Keratinocyte (primary cell): ENCODE data around the gene TRIM47. TPM values are rescaled to one million over a fixed set of nuclear protein-coding genes. Genes with fewer than 3 reads are reported as not detected.

Experiments used
- DNase-seq: peaks from one replicate; pipeline ENCODE4 v3.0.0-alpha.2; 2011; ENCODE audit warnings: low read depth, missing footprints, low spot score
- FAIRE-seq: peaks from 2 replicates; lab custom pipeline; 2011; peaks lifted over from hg19 to GRCh38; lab: Jason Lieb, UNC
- H2AFZ ChIP-seq: 2 replicates; pipeline ENCODE4 v1.6.0; 2012; ENCODE audit warnings: low read length, control low read depth, inconsistent platforms; ENCODE audit not compliant: control insufficient read depth
- H3K27ac ChIP-seq: 2 replicates; pipeline ENCODE4 v1.5.1; 2011; ENCODE audit warnings: low read length; ENCODE audit not compliant: control insufficient read depth, insufficient read depth
- H3K27me3 ChIP-seq: 3 replicates; pipeline ENCODE4 v1.6.0; 2011; ENCODE audit warnings: low read length; ENCODE audit not compliant: control insufficient read depth, insufficient read depth; ENCODE audit errors: extremely low read depth
- H3K36me3 ChIP-seq, 2 experiments: 2 replicates in 1 of 2; 3 replicates in 1 of 2; pipeline ENCODE4 v1.5.1; 2011; ENCODE audit warnings: low read length in 2 of 2, mild to moderate bottlenecking in 1 of 2; ENCODE audit not compliant: control insufficient read depth in 2 of 2, insufficient read depth in 2 of 2; ENCODE audit errors: extremely low read depth in 1 of 2
- H3K4me1 ChIP-seq: 3 replicates; pipeline ENCODE4 v1.5.1; 2011; ENCODE audit warnings: low read length; ENCODE audit not compliant: control insufficient read depth, insufficient read depth; ENCODE audit errors: extremely low read depth
- H3K4me2 ChIP-seq: 3 replicates; pipeline ENCODE4 v1.6.0; 2011; ENCODE audit warnings: low read depth, low read length; ENCODE audit not compliant: control insufficient read depth, insufficient read depth; ENCODE audit errors: extremely low read depth
- H3K4me3 ChIP-seq, 3 experiments: fragments of 200-600 bp in 1 of 3; sonication (generic) in 1 of 3; 2 replicates in 2 of 3; 3 replicates in 1 of 3; pipeline ENCODE4 v1.5.1; 2011 to 2016; ENCODE audit warnings: low read length in 3 of 3, mild to moderate bottlenecking in 3 of 3, control low read depth in 2 of 3, inconsistent platforms in 1 of 3, low read depth in 1 of 3, mixed read lengths in 1 of 3, mixed run types in 1 of 3, moderate library complexity in 1 of 3; ENCODE audit not compliant: control insufficient read depth in 2 of 3, insufficient read depth in 2 of 3; ENCODE audit errors: extremely low read depth in 1 of 3
- H3K79me2 ChIP-seq: 2 replicates; pipeline ENCODE4 v1.6.0; 2012; ENCODE audit warnings: low read length; ENCODE audit not compliant: control insufficient read depth, insufficient read depth
- H3K9ac ChIP-seq: 3 replicates; pipeline ENCODE4 v1.6.0; 2011; ENCODE audit warnings: low read length; ENCODE audit not compliant: control insufficient read depth, insufficient read depth; ENCODE audit errors: extremely low read depth
- H3K9me1 ChIP-seq: 3 replicates; pipeline ENCODE4 v1.6.0; 2011; ENCODE audit warnings: low read length; ENCODE audit not compliant: control insufficient read depth, insufficient read depth; ENCODE audit errors: extremely low read depth
- H3K9me3 ChIP-seq: 2 replicates; pipeline ENCODE4 v1.5.1; 2012; ENCODE audit warnings: low read depth, low read length; ENCODE audit not compliant: control insufficient read depth
- H4K20me1 ChIP-seq: 3 replicates; pipeline ENCODE4 v1.6.0; 2011; ENCODE audit warnings: low read length; ENCODE audit not compliant: control insufficient read depth, insufficient read depth; ENCODE audit errors: extremely low read depth
- CTCF ChIP-seq, 3 experiments: IDR thresholded peaks in 1 of 3; conservative IDR thresholded peaks in 1 of 3; optimal IDR thresholded peaks in 1 of 3; 2 replicates in 2 of 3; 3 replicates in 1 of 3; pipeline versions ENCODE3 to v1.5.1; 2011; ENCODE audit warnings: low read length in 3 of 3, mild to moderate bottlenecking in 3 of 3, moderate library complexity in 2 of 3, control low read depth in 1 of 3, inconsistent platforms in 1 of 3; ENCODE audit not compliant: insufficient read depth in 2 of 3; ENCODE audit errors: extremely low read depth in 1 of 3
- EZH2 ChIP-seq: IDR thresholded peaks from one replicate; pipeline ENCODE4 v1.6.1; 2012; ENCODE audit warnings: inconsistent platforms, mild to moderate bottlenecking, low read length, moderate library complexity
- dilution Hi-C: fragments of 300-500 bp; cut with MboI; formaldehyde crosslinking; loops from one replicate; pipeline ENCODE4 v1.7.0; 2020; ENCODE audit warnings: low sequenced_read_pairs; ENCODE audit not compliant: extremely low pct_ligation_motif_present
- polyA plus RNA-seq, 5 experiments: library from polyadenylated mRNA; depleted of rRNA in 3 of 5; stranded (reverse) in 3 of 5; stranded (forward) in 1 of 5; unstranded in 1 of 5; fragments of >200 nt; gene quantifications; 1 replicate in 1 of 5; 2 replicates in 3 of 5; 3 replicates in 1 of 5; pipeline versions ENCODE4 v1.2.1 to v1.2.3, GENCODE V29; 2011 to 2012; ENCODE audit warnings: missing spikeins in 2 of 5, low read depth in 1 of 5, low replicate concordance in 1 of 5

Gene TRIM47
- polyA plus RNA-seq, 1 donor (not counting 4 experiments of a cell fraction or from before 2014, with no cell fraction given): 9.4 TPM

GRCh38 chr17:75825149-75825552 is 53.2 kb downstream of the TRIM47 start:
- H3K27me3 ChIP-seq: no peaks in the 10 kb centered on the region
- H4K20me1 ChIP-seq: no peaks in the 10 kb centered on the region
- no peaks in the 10 kb centered on the region for H3K79me2 ChIP-seq
- no peak overlapping the region for H3K4me3 ChIP-seq
- DNase-seq (no peak), FAIRE-seq (no peak)
- H3K9me3 ChIP-seq: no peaks in the 10 kb centered on the region
- no peak overlapping the region for H3K27ac ChIP-seq
- no peak overlapping the region for H3K9ac ChIP-seq
- no peak overlapping the region for H2AFZ ChIP-seq
- no peaks in the 10 kb centered on the region for H3K9me1 ChIP-seq
- dilution Hi-C loops: no loop called here
- peaks cover 11% of the 10 kb centered on the region in 2 experiments for H3K36me3 ChIP-seq
- no peak overlapping the region for H3K4me2 ChIP-seq
- TF ChIP-seq CTCF (optimal IDR thresholded peaks at IDR 0.05 in 1 of 3, IDR thresholded peaks at IDR 0.05 in 1 of 3, conservative IDR thresholded peaks at IDR 0.05 in 1 of 3; ENCODE audit: extremely low read depth in 1 of 3, insufficient read depth in 2 of 3, low read length in 3 of 3) (no peak), EZH2 (no peak)
- peaks cover 5% of the 10 kb centered on the region for H3K4me1 ChIP-seq

GRCh38 chr17:75824666-75825065 is 53.7 kb downstream of the TRIM47 start:
- TF ChIP-seq CTCF (optimal IDR thresholded peaks at IDR 0.05 in 1 of 3, IDR thresholded peaks at IDR 0.05 in 1 of 3, conservative IDR thresholded peaks at IDR 0.05 in 1 of 3; ENCODE audit: extremely low read depth in 1 of 3, insufficient read depth in 2 of 3, low read length in 3 of 3): no peak
- no peak for TF ChIP-seq EZH2
- Histone ChIP-seq H3K36me3 (peaks cover 11% of the 10 kb centered on the region in 2 experiments), H3K9me3 (no peaks in the 10 kb centered on the region), H3K9ac (no peak overlapping the region), H3K9me1 (no peaks in the 10 kb centered on the region), H3K4me2 (no peak overlapping the region), H4K20me1 (no peaks in the 10 kb centered on the region), H3K27me3 (no peaks in the 10 kb centered on the region), H3K4me3 (no peak overlapping the region), H3K27ac (no peak overlapping the region), H2AFZ (no peak overlapping the region), H3K79me2 (no peaks in the 10 kb centered on the region), H3K4me1 (peaks cover 10% of the 10 kb centered on the region)
- dilution Hi-C loops: no loop called here
- no peak for DNase-seq
- no peak for FAIRE-seq

Other genes starting within 250 kb of the TRIM47 start
- gene SMIM5, start 245.1 kb downstream of the TRIM47 start, polyA plus RNA-seq: 0.15 to 0.59 TPM (median 0.24 TPM) in 3 replicates
- gene RECQL5, start 211.4 kb downstream of the TRIM47 start, polyA plus RNA-seq: 11.9 to 15.8 TPM (median 12.9 TPM) in 3 replicates
- gene SAP30BP, start 211.2 kb downstream of the TRIM47 start, polyA plus RNA-seq: 99.0 to 103 TPM (median 101 TPM) in 3 replicates
- 761 to 1,084 TPM (median 1,039 TPM) in 3 replicates for gene ITGB4, start 157.1 kb downstream of the TRIM47 start, polyA plus RNA-seq
- gene GALK1, start 113.4 kb downstream of the TRIM47 start, polyA plus RNA-seq: 1.1 to 5.2 TPM (median 1.3 TPM) in 3 replicates
- 10.4 to 13.0 TPM (median 10.9 TPM) in 3 replicates for gene UNK, start 93.8 kb downstream of the TRIM47 start, polyA plus RNA-seq
- gene UNC13D, start 34.2 kb downstream of the TRIM47 start, polyA plus RNA-seq: 0.25 to 0.79 TPM (median 0.36 TPM) in 3 replicates
- 17.0 to 41.4 TPM (median 23.3 TPM) in 3 replicates for gene WBP2, start 23.2 kb downstream of the TRIM47 start, polyA plus RNA-seq
- 7.4 to 10.6 TPM (median 7.8 TPM) in 3 replicates for gene TRIM65, start 18.4 kb upstream of the TRIM47 start, polyA plus RNA-seq
- gene MRPL38, start 26.3 kb upstream of the TRIM47 start, polyA plus RNA-seq: 25.2 to 33.8 TPM (median 30.0 TPM) in 3 replicates
- 3.0 to 6.2 TPM (median 4.3 TPM) in 3 replicates for gene FBF1, start 62.5 kb upstream of the TRIM47 start, polyA plus RNA-seq
- 29.7 to 42.8 TPM (median 31.8 TPM) in 3 replicates for gene ACOX1, start 100.6 kb upstream of the TRIM47 start, polyA plus RNA-seq
- 11.7 to 22.3 TPM (median 15.6 TPM) in 3 replicates for gene TEN1, start 100.7 kb upstream of the TRIM47 start, polyA plus RNA-seq
- gene CDK3, start 122.3 kb upstream of the TRIM47 start, polyA plus RNA-seq: 1.8 to 3.6 TPM (median 2.0 TPM) in 3 replicates
- gene EVPL, start 148.7 kb upstream of the TRIM47 start, polyA plus RNA-seq: 6.4 to 11.9 TPM (median 7.6 TPM) in 3 replicates
- 59.0 to 87.1 TPM (median 81.3 TPM) in 3 replicates for gene SRP68, start 193.9 kb upstream of the TRIM47 start, polyA plus RNA-seq
- gene GALR2, start 196.2 kb upstream of the TRIM47 start, polyA plus RNA-seq: 0.06 TPM in 1 of 3 replicates, not detected in the others
- not detected in 3 replicates for gene ZACN, start 200.6 kb upstream of the TRIM47 start, polyA plus RNA-seq
- 60.6 to 90.9 TPM (median 61.0 TPM) in 3 replicates for gene EXOC7, start 225.2 kb upstream of the TRIM47 start, polyA plus RNA-seq